Limb (tissue), 2 donors: ENCODE results near the gene CACNA1C.
A peak's percentile ranks its signal among the peaks of the same experiment; 100 is the strongest.

Source experiments
- DNase-seq, 2 donors: peaks; one replicate each; pipeline ENCODE4 v3.0.0-alpha.2; 2016; ENCODE audit errors: extremely low spot score in 2 of 2

The CACNA1C gene

GRCh38 chr12:2356601-2357125 is 303.9 kb downstream of the CACNA1C start:
- no peak for DNase-seq

- peak; percentile 13 to 50 for DNase-seq
These were observed 306.3 kb downstream of the CACNA1C start for GRCh38 chr12:2358986-2359658.

- no peak for DNase-seq
These were observed 307.2 kb downstream of the CACNA1C start for GRCh38 chr12:2359725-2360629.

- no peak for DNase-seq
These were observed 307.9 kb downstream of the CACNA1C start for GRCh38 chr12:2360630-2361170.

GRCh38 chr12:2363836-2364609 is 311.2 kb downstream of the CACNA1C start:
- no peak for DNase-seq

GRCh38 chr12:2364631-2365051 is 311.9 kb downstream of the CACNA1C start:
- no peak for DNase-seq

GRCh38 chr12:2366711-2367110 is 313.9 kb downstream of the CACNA1C start:
- no peak for DNase-seq

GRCh38 chr12:2372178-2372577 is 319.4 kb downstream of the CACNA1C start:
- DNase-seq = no peak

- no peak for DNase-seq
These were observed 319.9 kb downstream of the CACNA1C start for GRCh38 chr12:2372735-2373134.

GRCh38 chr12:2373307-2373706 is 320.5 kb downstream of the CACNA1C start:
- no peak for DNase-seq

GRCh38 chr12:2374092-2374906 is 321.5 kb downstream of the CACNA1C start:
- DNase-seq = no peak

- no peak for DNase-seq
These were observed 323.1 kb downstream of the CACNA1C start for GRCh38 chr12:2375871-2376270.

GRCh38 chr12:2376908-2377657 is 324.3 kb downstream of the CACNA1C start:
- DNase-seq = peak; percentile 32 to 63

- no peak for DNase-seq
These were observed 326.1 kb downstream of the CACNA1C start for GRCh38 chr12:2378835-2379330.

GRCh38 chr12:2380946-2381345 is 328.2 kb downstream of the CACNA1C start:
- DNase-seq = no peak

- no peak for DNase-seq
These were observed 329.8 kb downstream of the CACNA1C start for GRCh38 chr12:2382370-2383155.

- DNase-seq = peak in 1 of 2 donors; percentile 18
These were observed 330.7 kb downstream of the CACNA1C start for GRCh38 chr12:2383325-2384028.

- DNase-seq = no peak
These were observed 331.2 kb downstream of the CACNA1C start for GRCh38 chr12:2384029-2384386.
